RWPE1 (cell line): Measurements from ENCODE around the gene PEA15.

Source experiments
- CTCF ChIA-PET: fragments of 350-600 bp; sonication (Branson Sonifier 250); formaldehyde crosslinking; extraction: SDS; loops from one replicate; lab custom pipeline; 2021; lab: Yijun Ruan, JAX
- POLR2A ChIA-PET: fragments of 400-600 bp; formaldehyde crosslinking; extraction: SDS; loops from one replicate; lab custom pipeline; 2020; ENCODE audit warnings: antibody characterized with exemption; ENCODE audit not compliant: low non-redundant PET; lab: Yijun Ruan, JAX
- DNase-seq: peaks from one replicate; pipeline ENCODE4 v3.0.0; 2012; ENCODE audit warnings: low spot score
- H3K27ac ChIP-seq: fragments of 450-650 bp; 2 replicates; pipeline ENCODE4 v1.5.1; 2017
- TF ChIP-seq, protein P1 (sequence below): fragments of 450-650 bp; conservative IDR thresholded peaks from 2 replicates; pipeline ENCODE4 v1.5.1; 2017; ENCODE audit warnings: low read depth, mild to moderate bottlenecking

The PEA15 gene

DNA sequence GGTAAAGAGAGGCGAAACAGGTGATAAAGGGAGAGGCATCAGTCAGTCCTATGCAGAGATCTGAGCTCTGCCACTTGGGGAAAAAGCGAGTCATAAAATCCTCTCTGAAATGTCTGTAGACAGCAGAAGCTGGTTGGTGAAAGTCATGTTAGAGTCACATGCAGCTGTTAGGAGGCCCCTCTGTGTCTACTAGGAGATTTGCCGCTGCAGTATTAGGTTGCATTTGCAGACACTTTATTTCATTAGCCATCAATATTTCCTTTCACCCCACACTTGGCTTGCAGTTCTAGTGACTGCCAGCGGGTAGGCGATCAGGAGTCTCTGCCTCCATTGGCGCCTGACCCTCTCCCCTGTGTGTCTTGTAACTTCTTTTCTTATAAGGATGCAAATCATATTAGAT lies 37.6 kb upstream of the PEA15 start:
- no peak overlapping the region for H3K27ac ChIP-seq
- TF ChIP-seq, protein P1, sequence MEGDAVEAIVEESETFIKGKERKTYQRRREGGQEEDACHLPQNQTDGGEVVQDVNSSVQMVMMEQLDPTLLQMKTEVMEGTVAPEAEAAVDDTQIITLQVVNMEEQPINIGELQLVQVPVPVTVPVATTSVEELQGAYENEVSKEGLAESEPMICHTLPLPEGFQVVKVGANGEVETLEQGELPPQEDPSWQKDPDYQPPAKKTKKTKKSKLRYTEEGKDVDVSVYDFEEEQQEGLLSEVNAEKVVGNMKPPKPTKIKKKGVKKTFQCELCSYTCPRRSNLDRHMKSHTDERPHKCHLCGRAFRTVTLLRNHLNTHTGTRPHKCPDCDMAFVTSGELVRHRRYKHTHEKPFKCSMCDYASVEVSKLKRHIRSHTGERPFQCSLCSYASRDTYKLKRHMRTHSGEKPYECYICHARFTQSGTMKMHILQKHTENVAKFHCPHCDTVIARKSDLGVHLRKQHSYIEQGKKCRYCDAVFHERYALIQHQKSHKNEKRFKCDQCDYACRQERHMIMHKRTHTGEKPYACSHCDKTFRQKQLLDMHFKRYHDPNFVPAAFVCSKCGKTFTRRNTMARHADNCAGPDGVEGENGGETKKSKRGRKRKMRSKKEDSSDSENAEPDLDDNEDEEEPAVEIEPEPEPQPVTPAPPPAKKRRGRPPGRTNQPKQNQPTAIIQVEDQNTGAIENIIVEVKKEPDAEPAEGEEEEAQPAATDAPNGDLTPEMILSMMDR: no peak
- ChIA-PET CTCF (no interaction called here), POLR2A (no interaction called here)
- DNase-seq: no peak

DNA sequence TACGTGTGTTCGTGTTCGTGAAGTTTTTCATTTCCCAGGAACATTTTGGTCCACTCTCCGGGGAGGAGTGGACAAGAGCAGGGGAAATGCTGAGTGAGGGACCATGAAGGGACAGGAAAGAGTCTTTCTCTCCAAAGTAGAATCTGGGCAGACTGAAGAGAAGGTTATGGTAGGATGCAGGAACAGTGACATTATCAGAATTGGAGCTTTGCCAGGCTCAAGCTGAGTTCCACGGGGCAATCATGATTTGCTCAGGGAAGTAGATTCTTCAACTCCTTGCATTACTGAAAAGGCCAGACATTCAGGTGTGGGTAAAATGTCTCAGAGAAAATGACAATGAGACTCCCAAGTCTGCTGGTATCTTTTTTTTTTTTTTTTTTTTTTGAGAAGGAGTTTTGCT lies 37.2 kb upstream of the PEA15 start:
- ChIA-PET POLR2A (no interaction called here), CTCF (no interaction called here)
- TF ChIP-seq, protein P1: no peak

DNA sequence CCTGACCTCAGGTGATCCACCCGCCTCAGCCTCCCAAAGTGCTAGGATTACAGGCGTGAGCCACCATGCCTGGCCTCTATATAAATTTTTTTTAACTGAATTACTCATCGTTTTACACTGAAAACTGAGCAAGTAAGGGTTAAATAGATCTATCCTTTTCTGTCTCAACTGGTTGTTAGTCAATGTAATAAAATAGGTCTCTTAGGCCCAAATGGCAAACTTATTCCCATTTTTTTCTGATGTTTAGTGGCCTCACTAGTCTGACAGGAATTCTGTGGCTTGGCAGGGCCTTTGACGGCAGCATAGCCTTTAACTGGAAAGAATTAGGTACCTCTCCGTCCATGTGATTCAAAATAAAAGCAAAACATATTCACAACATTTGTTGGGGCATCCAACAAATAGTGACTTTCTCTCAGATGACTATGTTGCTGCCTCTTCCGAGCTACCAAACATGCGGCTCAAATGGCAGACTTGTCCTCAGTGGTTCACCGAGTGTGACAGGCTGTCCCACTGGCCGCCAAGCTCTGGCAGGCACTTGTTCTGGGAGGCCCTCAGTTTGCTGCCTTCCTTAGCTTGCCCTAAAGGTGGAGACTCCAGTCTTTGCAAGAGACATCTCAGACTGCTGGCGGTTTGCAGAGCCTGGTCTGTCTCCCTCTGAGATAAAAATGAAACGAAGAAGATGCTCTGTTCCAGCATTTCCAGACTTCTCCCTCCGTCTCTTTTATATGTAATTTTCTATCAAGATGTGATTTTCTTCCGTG lies 36.4 kb upstream of the PEA15 start:
- POLR2A ChIA-PET: no interaction called here
- CTCF ChIA-PET: no interaction called here

More for the DNA sequence above, 37.2 kb upstream of the PEA15 start:
- DNase-seq: no peak
- H3K27ac ChIP-seq: no peak overlapping the region

DNA sequence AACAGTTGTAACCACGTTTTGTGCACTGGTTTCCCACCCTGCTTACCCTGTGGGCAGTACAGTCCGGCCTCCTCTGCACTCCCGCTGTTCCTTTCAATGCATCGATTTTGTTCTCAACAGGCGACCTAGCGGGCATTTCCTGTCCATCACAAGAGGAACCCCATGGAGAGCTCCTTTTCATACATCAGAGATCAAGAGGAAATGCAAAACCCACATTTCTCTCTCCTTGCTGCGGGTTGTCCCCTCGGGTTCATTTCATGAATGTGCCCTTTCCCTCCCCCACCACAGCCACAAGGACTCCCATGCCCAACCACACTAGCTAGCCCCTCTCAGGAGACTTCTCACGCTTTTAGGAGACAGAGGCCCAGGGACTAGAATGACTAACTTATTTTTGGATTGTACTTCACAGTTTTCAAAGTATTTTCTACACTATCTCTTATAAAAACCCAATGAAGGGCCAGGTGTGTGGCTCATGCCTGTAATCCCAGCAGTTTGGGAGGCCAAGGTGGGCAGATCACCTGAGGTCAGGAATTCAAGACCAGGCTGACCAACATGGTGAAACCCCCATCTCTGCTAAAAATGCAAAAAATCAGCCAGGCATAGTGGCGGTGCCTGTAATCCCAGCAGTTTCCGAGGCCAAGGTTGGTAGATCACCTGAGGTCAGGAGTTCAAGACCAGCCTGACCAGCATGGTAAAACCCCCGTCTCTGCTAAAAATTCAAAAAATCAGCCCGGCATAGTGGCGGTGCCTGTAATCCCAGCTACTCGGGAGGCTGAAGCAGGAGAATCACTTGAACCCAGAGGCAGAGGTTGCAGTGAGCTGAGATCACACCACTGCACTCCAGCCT lies 35.4 kb upstream of the PEA15 start:
- TF ChIP-seq, protein P1: no peak
- no peak overlapping the region for H3K27ac ChIP-seq
- DNase-seq: no peak
- ChIA-PET CTCF (interaction anchor here (0.6 kb wide), 1 partner anchor 23 kb away, joined by 5 read pairs; no protein-coding TSS in a partner anchor), POLR2A (no interaction called here)

More for the DNA sequence above, 36.4 kb upstream of the PEA15 start:
- no peak overlapping the region for H3K27ac ChIP-seq
- no peak for DNase-seq
- TF ChIP-seq, protein P1: no peak

DNA sequence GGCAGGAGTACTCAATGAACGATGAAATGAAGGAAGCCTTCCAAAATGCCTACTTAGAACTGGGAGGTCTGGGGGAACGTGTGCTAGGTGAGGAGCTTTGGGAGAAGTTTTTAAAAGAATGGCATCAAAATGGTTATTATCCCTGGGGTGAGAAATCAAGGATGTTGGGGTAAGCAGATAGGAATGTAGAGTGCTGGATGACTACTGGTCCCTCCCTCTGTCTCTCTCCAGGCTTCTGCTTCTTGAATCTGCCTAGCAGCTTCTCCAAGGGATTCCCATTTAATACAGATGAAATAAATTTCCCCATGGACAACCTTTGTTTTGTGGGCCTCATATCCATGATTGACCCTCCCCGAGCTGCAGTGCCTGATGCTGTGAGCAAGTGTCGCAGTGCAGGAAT lies 33.8 kb upstream of the PEA15 start:
- DNase-seq: peak; percentile 24
- TF ChIP-seq, protein P1: no peak
- H3K27ac ChIP-seq: no peak overlapping the region
- ChIA-PET POLR2A (no interaction called here), CTCF (interaction anchor here (0.6 kb wide), 1 partner anchor 14 kb away, joined by 3 read pairs; no protein-coding TSS in a partner anchor)

DNA sequence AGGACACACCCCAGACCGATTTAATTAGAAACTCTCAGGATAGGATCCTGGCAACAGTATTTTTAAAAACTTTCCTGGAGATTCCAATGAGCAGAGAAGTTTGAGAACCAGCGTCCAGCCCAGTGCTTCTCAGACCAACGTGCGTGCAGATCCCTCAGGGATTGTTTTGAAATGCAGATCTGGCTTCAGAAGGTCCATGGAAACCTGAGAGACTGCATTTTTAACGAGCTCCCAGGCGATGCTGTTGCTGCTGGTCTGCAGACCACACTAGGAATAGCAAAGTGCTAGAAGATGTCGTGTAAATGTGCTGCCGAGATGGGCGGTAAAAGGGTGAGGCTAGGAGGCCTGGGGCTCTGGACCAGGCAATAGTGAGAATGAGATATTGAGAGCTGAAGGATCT lies 33.2 kb upstream of the PEA15 start:
- CTCF ChIA-PET: interaction anchor here (0.6 kb wide), 1 partner anchor 66 kb away, joined by 4 read pairs; no protein-coding TSS in a partner anchor
- H3K27ac ChIP-seq: no peak overlapping the region
- TF ChIP-seq, protein P1: no peak

More for the DNA sequence above, 33.2 kb upstream of the PEA15 start:
- no peak for DNase-seq
- POLR2A ChIA-PET: no interaction called here
